GM19463 (cell line): ENCODE measurements around the gene TXNDC5.

ENCODE experiments used
- ATAC-seq: cut with Tn5 transposase; IDR thresholded peaks from one replicate; pipeline ENCODE4 v1.9.1; 2021; ENCODE audit warnings: mild to moderate bottlenecking, moderate library complexity; ENCODE audit not compliant: unreplicated experiment

The TXNDC5 gene

GRCh38 chr6:7910654-7911344 lies at the start of gene TXNDC5:
Gene TXNDC5, minus strand, starts transcription at chr6:7910788. Its CDS starts 12 bp downstream, at chr6:7910776.
- ATAC-seq = peak; percentile 76

GRCh38 chr6:7960141-7960540 lies 49.6 kb upstream of the TXNDC5 start:
- no peak for ATAC-seq

- ATAC-seq = no peak
These were observed 48.9 kb upstream of the TXNDC5 start for GRCh38 chr6:7959453-7959852.

- no peak for ATAC-seq
These were observed 47.9 kb upstream of the TXNDC5 start for GRCh38 chr6:7958464-7958863.

- ATAC-seq = no peak
These were observed 45.7 kb upstream of the TXNDC5 start for GRCh38 chr6:7956257-7956656.

GRCh38 chr6:7954477-7955200 lies 44.1 kb upstream of the TXNDC5 start:
- ATAC-seq = no peak

- ATAC-seq = no peak
These were observed 43.2 kb upstream of the TXNDC5 start for GRCh38 chr6:7953753-7954152.

- ATAC-seq = peak; percentile 23
These were observed 29.3 kb upstream of the TXNDC5 start for GRCh38 chr6:7939864-7940228.

- peak; percentile 82 for ATAC-seq
These were observed 28.7 kb upstream of the TXNDC5 start for GRCh38 chr6:7939184-7939863.

- ATAC-seq = no peak
These were observed 28.1 kb upstream of the TXNDC5 start for GRCh38 chr6:7938562-7939183.

GRCh38 chr6:7933794-7934193 lies 23.2 kb upstream of the TXNDC5 start:
- peak; percentile 94 for ATAC-seq

- ATAC-seq = no peak
These were observed 22.0 kb upstream of the TXNDC5 start for GRCh38 chr6:7932625-7933024.

GRCh38 chr6:7924867-7925266 lies 14.3 kb upstream of the TXNDC5 start:
- ATAC-seq = no peak

GRCh38 chr6:7922596-7922995 lies 12.0 kb upstream of the TXNDC5 start:
- ATAC-seq = no peak

- no peak for ATAC-seq
These were observed 11.1 kb upstream of the TXNDC5 start for GRCh38 chr6:7921632-7922092.

GRCh38 chr6:7921046-7921445 lies 10.5 kb upstream of the TXNDC5 start:
- ATAC-seq = no peak

GRCh38 chr6:7920425-7920824 lies 9.8 kb upstream of the TXNDC5 start:
- no peak for ATAC-seq

- ATAC-seq = no peak
These were observed 9.3 kb upstream of the TXNDC5 start for GRCh38 chr6:7919871-7920270.

- no peak for ATAC-seq
These were observed 7.8 kb upstream of the TXNDC5 start for GRCh38 chr6:7918403-7918802.

- ATAC-seq = no peak
These were observed 7.1 kb upstream of the TXNDC5 start for GRCh38 chr6:7917729-7918128.

GRCh38 chr6:7916959-7917358 lies 6.4 kb upstream of the TXNDC5 start:
- peak; percentile 69 for ATAC-seq
